Naive thymus-derived CD4-positive, alpha-beta T cell (primary cell): ENCODE data around the gene ACER2. TPM values are rescaled to one million over a fixed set of nuclear protein-coding genes. Genes with fewer than 3 reads are reported as not detected.

Experiments
- ATAC-seq: fragments of 150-1000 bp; cut with Tn5 transposase; 2 replicates; pipeline ENCODE4 v1.10.0; 2021; ENCODE audit warnings: mild to moderate bottlenecking, moderate library complexity
- CTCF ChIA-PET: fragments of 350-600 bp; sonication (Branson Sonifier 250); formaldehyde crosslinking; loops from one replicate; lab custom pipeline; 2021; ENCODE audit warnings: antibody characterized with exemption; lab: Charles Lee
- POLR2A ChIA-PET: fragments of 350-600 bp; sonication (Branson Sonifier 250); formaldehyde crosslinking; loops from one replicate; lab custom pipeline; 2021; ENCODE audit warnings: antibody characterized with exemption, inconsistent platforms; lab: Charles Lee
- DNase-seq, 9 donors: peaks; one replicate each; pipeline versions ENCODE4 v3.0.0 to v3.0.0-alpha.2; 2020 to 2022; ENCODE audit warnings: mixed read lengths in 1 of 9
- H3K27ac ChIP-seq: one replicate; pipeline ENCODE4 v1.7.0; 2013; ENCODE audit warnings: mild to moderate bottlenecking, low read depth, low read length, moderate library complexity
- H3K27me3 ChIP-seq, 2 donors: one replicate each; pipeline ENCODE4 v1.7.0; 2013; ENCODE audit warnings: low read length in 2 of 2, mild to moderate bottlenecking in 2 of 2, moderate library complexity in 2 of 2; ENCODE audit not compliant: control insufficient read depth in 2 of 2, insufficient read depth in 2 of 2
- H3K36me3 ChIP-seq, 3 experiments: 1 replicate in 2 of 3; 2 replicates in 1 of 3; pipeline ENCODE4 v1.7.0; 2013; ENCODE audit warnings: low read length in 3 of 3, mild to moderate bottlenecking in 3 of 3, moderate library complexity in 1 of 3; ENCODE audit not compliant: insufficient read depth in 3 of 3, control insufficient read depth in 2 of 3
- H3K4me1 ChIP-seq, 2 donors: one replicate each; pipeline ENCODE4 v1.7.0; 2013; ENCODE audit warnings: low read length in 2 of 2, mild to moderate bottlenecking in 2 of 2, moderate library complexity in 1 of 2; ENCODE audit not compliant: control insufficient read depth in 2 of 2, insufficient read depth in 2 of 2
- H3K4me3 ChIP-seq: 2 replicates; pipeline ENCODE4 v1.7.0; 2013; ENCODE audit warnings: mild to moderate bottlenecking, low read length
- H3K9me3 ChIP-seq, 3 experiments: 1 replicate in 2 of 3; 2 replicates in 1 of 3; pipeline ENCODE4 v1.7.0; 2013; ENCODE audit warnings: low read length in 3 of 3; ENCODE audit not compliant: control insufficient read depth in 2 of 3
- H3K27ac Mint-ChIP-seq, 9 donors: one replicate each; pipeline ENCODE4 v1.8.0; 2020 to 2022; ENCODE audit warnings: mixed read lengths in 9 of 9, mild to moderate bottlenecking in 8 of 9, moderate library complexity in 5 of 9, inconsistent platforms in 2 of 9
- H3K27me3 Mint-ChIP-seq, 5 donors: one replicate each; pipeline ENCODE4 v1.8.0; 2021 to 2022; ENCODE audit warnings: mixed read lengths in 5 of 5, mild to moderate bottlenecking in 1 of 5
- H3K36me3 Mint-ChIP-seq, 5 donors: one replicate each; pipeline ENCODE4 v1.8.0; 2020 to 2022; ENCODE audit warnings: mixed read lengths in 5 of 5, mild to moderate bottlenecking in 3 of 5, inconsistent platforms in 1 of 5
- H3K4me1 Mint-ChIP-seq, 7 donors: one replicate each; pipeline ENCODE4 v1.8.0; 2020 to 2022; ENCODE audit warnings: mixed read lengths in 7 of 7, mild to moderate bottlenecking in 3 of 7, inconsistent platforms in 1 of 7
- H3K4me3 Mint-ChIP-seq, 10 donors: one replicate each; pipeline ENCODE4 v1.8.0; 2020 to 2022; ENCODE audit warnings: mild to moderate bottlenecking in 10 of 10, mixed read lengths in 10 of 10, moderate library complexity in 6 of 10, inconsistent platforms in 2 of 10
- H3K9me3 Mint-ChIP-seq, 11 donors: one replicate each; pipeline ENCODE4 v1.8.0; 2020 to 2022; ENCODE audit warnings: mixed read lengths in 11 of 11, mild to moderate bottlenecking in 4 of 11, inconsistent platforms in 1 of 11, moderate library complexity in 1 of 11
- intact Hi-C, 2 donors: fragments of 100-400 bp; cut with micrococcal nuclease; formaldehyde crosslinking; loops; one replicate each; pipeline ENCODE4 v1.15.1; 2023
- polyA plus RNA-seq, 2 donors: library from polyadenylated mRNA; unstranded; fragments of 300-500 nt; fragmentation: Illumina TruSeq; gene quantifications; one replicate each; pipeline ENCODE4 v1.2.3, GENCODE V29; 2021
- total RNA-seq, 6 experiments: library from RNA in 5 of 6; stranded (reverse) in 5 of 6; gene quantifications; 1 replicate in 5 of 6; 2 replicates in 1 of 6; pipeline ENCODE4 v1.2.3 and lab custom pipeline; 2021 to 2026

The ACER2 gene
- total and polyA plus RNA-seq, 7 experiments from 2014 or later, result 0.31 to 5.7 (median 2.5) TPM

DNA sequence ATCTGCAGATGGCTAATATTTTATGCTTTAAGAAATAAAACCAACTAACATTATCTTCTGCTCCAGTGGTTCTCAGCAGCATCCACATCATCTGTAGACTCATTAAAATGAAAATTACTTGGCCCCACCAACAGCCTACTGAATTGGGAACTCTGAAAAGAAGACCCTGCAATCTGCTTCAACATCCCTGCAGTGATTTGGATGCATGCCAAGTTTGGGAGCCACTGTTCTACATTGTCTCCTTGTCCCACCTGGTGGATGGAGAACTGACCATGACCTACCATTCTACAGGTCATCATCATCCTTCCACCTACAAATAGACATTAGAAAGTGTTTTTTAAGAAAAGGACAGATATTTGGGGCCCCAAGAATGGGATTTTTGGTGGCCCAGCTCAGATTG lies 71.1 kb downstream of the ACER2 start:
- no peaks in the 10 kb centered on the region for H3K36me3 ChIP-seq
- POLR2A ChIA-PET, result no interaction called here
- DNase-seq (no peak), ATAC-seq (no peak)
- no peak overlapping the region for H3K4me3 ChIP-seq
- no peak overlapping the region for H3K27ac Mint-ChIP-seq
- no peaks in the 10 kb centered on the region for H3K9me3 ChIP-seq
- peaks cover 0 to 23% (median 9%) of the 10 kb centered on the region in 5 donors for H3K27me3 Mint-ChIP-seq
- no peak overlapping the region for H3K4me3 Mint-ChIP-seq
- no peaks in the 10 kb centered on the region for H3K27me3 ChIP-seq
- H3K4me1 ChIP-seq, result no peaks in the 10 kb centered on the region
- no peaks in the 10 kb centered on the region for H3K9me3 Mint-ChIP-seq
- CTCF ChIA-PET, result no interaction called here
- H3K36me3 Mint-ChIP-seq, result no peaks in the 10 kb centered on the region
- intact Hi-C loops, result loop anchor here in 1 of 2 donors (10.0 kb wide), 1 partner anchor 1145 kb away; the partner anchor contains the start of gene MLLT3
- H3K27ac ChIP-seq, result no peak overlapping the region
- no peaks in the 10 kb centered on the region for H3K4me1 Mint-ChIP-seq

DNA sequence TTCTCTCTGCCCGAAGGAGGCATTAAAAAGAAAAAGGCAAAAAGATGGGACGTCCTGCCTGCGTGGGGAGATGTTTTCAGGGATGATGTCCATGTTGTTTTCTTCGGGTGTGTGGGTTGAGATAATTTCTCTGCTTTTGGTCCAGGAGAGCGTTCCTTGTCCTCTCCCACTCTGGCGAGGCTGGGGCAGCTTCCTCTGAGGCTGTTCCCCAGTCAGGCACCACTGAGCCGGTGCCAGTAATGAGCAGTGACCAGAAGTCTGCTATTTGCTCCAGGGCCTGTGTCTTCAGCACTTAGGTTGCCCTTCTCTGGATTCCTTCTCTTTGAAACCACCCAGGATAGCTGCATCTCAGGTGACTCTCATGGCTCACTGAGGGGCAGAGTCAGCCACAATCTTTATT lies 71.5 kb downstream of the ACER2 start:
- H3K9me3 Mint-ChIP-seq, result no peaks in the 10 kb centered on the region
- H3K27me3 ChIP-seq, result no peaks in the 10 kb centered on the region
- peaks cover 0 to 20% (median 9%) of the 10 kb centered on the region in 5 donors for H3K27me3 Mint-ChIP-seq
- no peaks in the 10 kb centered on the region for H3K4me1 ChIP-seq
- no peak for ATAC-seq
- no peak overlapping the region for H3K27ac ChIP-seq
- POLR2A ChIA-PET, result no interaction called here
- intact Hi-C loops, result no loop called here
- H3K4me3 ChIP-seq, result no peak overlapping the region
- H3K4me3 Mint-ChIP-seq, result no peak overlapping the region
- H3K4me1 Mint-ChIP-seq, result no peaks in the 10 kb centered on the region
- H3K9me3 ChIP-seq, result no peaks in the 10 kb centered on the region
- DNase-seq, result no peak
- H3K36me3 ChIP-seq, result no peaks in the 10 kb centered on the region
- CTCF ChIA-PET, result no interaction called here
- H3K36me3 Mint-ChIP-seq, result no peaks in the 10 kb centered on the region
- H3K27ac Mint-ChIP-seq, result no peak overlapping the region

DNA sequence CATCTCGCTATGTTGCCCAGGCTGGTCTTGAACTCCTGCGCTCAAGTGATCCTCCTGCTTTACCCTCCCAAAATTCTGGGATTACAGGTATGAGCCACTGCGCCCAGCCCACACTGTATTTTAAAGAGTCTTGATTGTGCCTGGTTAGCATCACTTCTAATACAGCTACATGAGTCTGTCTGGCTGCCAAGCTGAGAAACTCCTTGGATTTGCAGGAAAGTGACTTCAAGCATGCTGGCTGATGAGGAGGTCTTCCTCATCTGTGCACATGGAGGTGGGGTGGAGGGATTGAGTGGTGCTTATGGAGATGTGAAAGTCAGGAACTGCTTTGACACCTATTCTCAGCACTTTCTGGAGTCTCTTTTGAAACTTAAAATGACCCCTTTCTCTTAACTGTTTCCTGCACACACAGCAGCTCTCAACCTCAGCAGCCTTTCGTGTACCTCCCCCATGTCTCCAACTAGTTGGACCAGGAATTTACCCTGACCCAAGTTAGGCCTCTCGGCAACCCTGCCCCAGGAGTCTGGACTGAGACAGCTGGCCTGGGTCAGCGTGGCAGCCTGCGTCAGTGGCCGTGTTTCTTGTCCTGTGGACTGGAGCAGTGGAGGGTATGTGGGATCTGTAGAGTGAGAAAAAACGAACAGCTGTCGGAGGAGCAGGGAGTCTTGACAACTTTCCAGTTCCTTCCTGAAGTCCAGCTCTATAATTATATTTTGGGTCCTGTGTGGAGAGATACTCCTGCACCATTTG lies 72.5 kb downstream of the ACER2 start:
- Histone ChIP-seq H3K36me3 (no peaks in the 10 kb centered on the region), H3K27ac (no peak overlapping the region), H3K27me3 (no peaks in the 10 kb centered on the region), H3K4me1 (no peaks in the 10 kb centered on the region), H3K9me3 (no peaks in the 10 kb centered on the region), H3K4me3 (no peak overlapping the region)
- H3K27ac Mint-ChIP-seq, result no peak overlapping the region
- H3K27me3 Mint-ChIP-seq, result peaks cover 0 to 17% (median 9%) of the 10 kb centered on the region in 5 donors
- DNase-seq (no peak), ATAC-seq (no peak)
- intact Hi-C loops, result no loop called here
- ChIA-PET CTCF (interaction anchor here (1.2 kb wide), 1 partner anchor 13 kb away, joined by 3 read pairs; no protein-coding TSS in a partner anchor), POLR2A (no interaction called here)
- H3K4me1 Mint-ChIP-seq, result no peaks in the 10 kb centered on the region
- H3K36me3 Mint-ChIP-seq, result no peaks in the 10 kb centered on the region
- no peaks in the 10 kb centered on the region for H3K9me3 Mint-ChIP-seq
- no peak overlapping the region for H3K4me3 Mint-ChIP-seq

DNA sequence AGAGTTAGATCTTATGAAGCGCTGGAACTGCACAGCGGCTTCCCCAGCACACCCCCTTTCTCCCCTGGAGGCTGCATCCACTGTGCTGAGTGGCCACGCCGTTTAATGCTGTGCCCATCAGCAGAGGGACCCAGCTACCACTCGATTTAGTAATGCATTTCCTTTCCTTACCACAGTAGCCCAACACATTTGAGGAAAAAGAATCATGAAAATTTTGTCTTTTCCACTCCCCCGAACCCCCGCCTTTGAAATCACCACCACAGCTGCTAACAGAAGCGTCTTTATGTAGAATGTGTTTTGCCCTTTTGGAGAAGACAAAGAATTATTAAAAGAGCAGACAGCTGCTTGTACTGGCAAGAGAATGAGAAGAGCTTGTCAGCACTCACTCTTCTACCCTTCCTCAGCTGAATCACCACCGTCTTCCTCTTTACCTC lies 73.2 kb downstream of the ACER2 start:
- no peak for DNase-seq
- no peak for ATAC-seq
- POLR2A ChIA-PET, result no interaction called here
- Mint-ChIP-seq H3K27me3 (peaks cover 0 to 16% (median 9%) of the 10 kb centered on the region in 5 donors), H3K9me3 (no peaks in the 10 kb centered on the region), H3K4me3 (no peak overlapping the region), H3K4me1 (no peaks in the 10 kb centered on the region), H3K36me3 (no peaks in the 10 kb centered on the region), H3K27ac (no peak overlapping the region)
- intact Hi-C loops, result no loop called here
- Histone ChIP-seq H3K4me1 (no peaks in the 10 kb centered on the region), H3K27ac (no peak overlapping the region), H3K9me3 (no peaks in the 10 kb centered on the region), H3K4me3 (no peak overlapping the region), H3K36me3 (no peaks in the 10 kb centered on the region), H3K27me3 (no peaks in the 10 kb centered on the region)
- CTCF ChIA-PET, result interaction anchor here (0.6 to 1.2 kb wide), 2 partner anchors 13 to 17 kb away, joined by 3 to 7 read pairs; no protein-coding TSS in a partner anchor

DNA sequence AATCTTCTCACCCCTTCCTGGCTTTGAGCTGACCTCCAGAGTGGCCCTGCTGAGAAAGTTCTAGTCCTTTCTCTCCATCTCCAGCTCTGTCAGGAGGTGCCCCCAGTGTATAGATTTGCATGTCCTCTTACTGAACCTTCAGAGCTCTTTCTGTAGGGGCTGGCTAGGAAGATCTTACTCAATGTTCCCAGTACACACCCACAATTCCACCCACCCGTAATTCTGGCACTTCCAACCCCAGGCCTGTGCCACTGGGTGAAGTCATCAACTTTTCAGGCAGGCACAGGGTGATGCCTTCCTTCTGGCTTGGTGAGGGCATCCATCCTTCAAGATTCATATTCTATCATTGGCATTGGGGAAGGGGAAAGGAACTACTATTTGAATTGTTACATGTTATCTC lies 75.9 kb downstream of the ACER2 start:
- H3K36me3 ChIP-seq, result no peaks in the 10 kb centered on the region
- Mint-ChIP-seq H3K36me3 (no peaks in the 10 kb centered on the region), H3K4me1 (no peaks in the 10 kb centered on the region), H3K9me3 (no peaks in the 10 kb centered on the region), H3K27me3 (peaks cover 0 to 13% (median 4%) of the 10 kb centered on the region in 5 donors), H3K4me3 (no peak overlapping the region), H3K27ac (no peak overlapping the region)
- H3K4me1 ChIP-seq, result no peaks in the 10 kb centered on the region
- ChIA-PET CTCF (no interaction called here), POLR2A (no interaction called here)
- no peaks in the 10 kb centered on the region for H3K9me3 ChIP-seq
- H3K27me3 ChIP-seq, result no peaks in the 10 kb centered on the region
- no peak overlapping the region for H3K4me3 ChIP-seq
- no peak overlapping the region for H3K27ac ChIP-seq
- ATAC-seq, result no peak
- intact Hi-C loops, result no loop called here
- no peak for DNase-seq

DNA sequence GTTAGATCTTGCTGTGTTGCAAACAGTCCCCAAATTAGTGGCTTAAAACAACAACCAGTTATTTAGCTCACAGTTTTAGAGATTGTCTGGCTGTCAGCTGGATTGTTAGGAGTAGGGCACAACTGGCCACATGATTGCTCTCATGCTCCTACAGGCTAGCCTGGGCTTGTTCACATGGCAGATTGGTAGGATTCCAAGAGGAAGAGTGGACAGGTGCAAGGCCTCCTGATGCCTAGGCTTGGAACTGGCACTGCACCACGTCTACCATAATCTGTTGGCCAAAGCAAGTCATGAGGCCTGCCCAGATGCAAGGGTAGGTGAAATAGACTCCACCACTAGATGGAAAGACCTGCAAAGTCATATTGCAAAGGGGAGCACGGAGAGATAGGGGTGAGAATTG lies 76.4 kb downstream of the ACER2 start:
- Histone ChIP-seq H3K4me1 (no peaks in the 10 kb centered on the region), H3K27me3 (no peaks in the 10 kb centered on the region), H3K27ac (no peak overlapping the region), H3K4me3 (no peak overlapping the region), H3K9me3 (no peaks in the 10 kb centered on the region), H3K36me3 (no peaks in the 10 kb centered on the region)
- Mint-ChIP-seq H3K4me1 (no peaks in the 10 kb centered on the region), H3K4me3 (no peak overlapping the region), H3K27ac (no peak overlapping the region), H3K27me3 (peaks cover 0 to 9% (median 2%) of the 10 kb centered on the region in 5 donors), H3K36me3 (no peaks in the 10 kb centered on the region), H3K9me3 (no peaks in the 10 kb centered on the region)
- CTCF ChIA-PET, result no interaction called here
- POLR2A ChIA-PET, result no interaction called here
- intact Hi-C loops, result no loop called here
- DNase-seq, result no peak
- no peak for ATAC-seq

DNA sequence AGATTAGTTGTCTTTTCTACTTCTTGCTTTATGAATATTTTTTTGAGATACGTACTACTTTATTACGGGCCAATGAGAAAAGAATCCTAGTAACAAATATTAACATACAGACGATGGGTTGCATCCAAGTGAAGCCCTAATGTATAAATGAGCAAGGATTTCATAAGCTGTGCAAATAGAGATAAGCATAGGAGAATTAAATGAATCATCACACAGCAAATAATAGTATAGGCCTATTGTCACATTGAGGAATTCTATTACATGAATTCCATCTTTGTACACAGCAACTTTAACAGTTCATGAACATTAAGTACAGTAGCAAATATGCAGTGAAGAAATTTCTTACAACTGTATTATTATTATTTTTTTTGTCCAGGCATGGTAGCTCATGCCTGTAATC lies 78.0 kb downstream of the ACER2 start:
- intact Hi-C loops, result no loop called here
- Histone ChIP-seq H3K27me3 (no peaks in the 10 kb centered on the region), H3K27ac (no peak overlapping the region), H3K4me1 (no peaks in the 10 kb centered on the region), H3K4me3 (no peak overlapping the region), H3K9me3 (no peaks in the 10 kb centered on the region), H3K36me3 (no peaks in the 10 kb centered on the region)
- Mint-ChIP-seq H3K4me1 (no peaks in the 10 kb centered on the region), H3K27ac (no peak overlapping the region), H3K9me3 (no peaks in the 10 kb centered on the region), H3K4me3 (no peak overlapping the region), H3K27me3 (peaks cover 0 to 6% (median 0%) of the 10 kb centered on the region in 5 donors), H3K36me3 (no peaks in the 10 kb centered on the region)
- POLR2A ChIA-PET, result no interaction called here
- no peak for ATAC-seq
- DNase-seq, result no peak
- CTCF ChIA-PET, result no interaction called here
